NT2/D1 (cell line): ENCODE results near the gene TMPRSS12.

Experiments
- DNase-seq: peaks from one replicate; pipeline ENCODE4 v3.0.0-alpha.2; 2011; ENCODE audit warnings: low read depth, low spot score
- H3K27me3 ChIP-seq: 2 replicates; pipeline ENCODE4 v1.6.0; 2011; ENCODE audit warnings: mild to moderate bottlenecking; ENCODE audit not compliant: insufficient read length, insufficient read depth
- H3K36me3 ChIP-seq: 2 replicates; pipeline ENCODE4 v1.6.1; 2011; ENCODE audit warnings: mild to moderate bottlenecking, low read length, mixed read lengths; ENCODE audit not compliant: insufficient read depth, insufficient read length
- H3K4me1 ChIP-seq: 2 replicates; pipeline ENCODE4 v1.5.1; 2011; ENCODE audit not compliant: insufficient read depth, insufficient read length
- H3K4me3 ChIP-seq: 2 replicates; pipeline ENCODE4 v1.5.1; 2011; ENCODE audit warnings: low read depth; ENCODE audit not compliant: insufficient read length
- H3K9ac ChIP-seq: 2 replicates; pipeline ENCODE4 v1.6.0; 2011; ENCODE audit warnings: low read depth; ENCODE audit not compliant: insufficient read length
- H3K9me3 ChIP-seq: 2 replicates; pipeline ENCODE4 v1.5.1; 2011; ENCODE audit warnings: mild to moderate bottlenecking, low read length; ENCODE audit not compliant: insufficient read depth
- SUZ12 ChIP-seq: IDR thresholded peaks from 2 replicates; pipeline ENCODE4 v1.6.1; 2011; ENCODE audit not compliant: insufficient read length, insufficient read depth; ENCODE audit errors: extremely low read depth
- YY1 ChIP-seq: IDR thresholded peaks from 2 replicates; pipeline ENCODE4 v1.6.1; 2011; ENCODE audit not compliant: insufficient read length, insufficient read depth
- ZNF274 ChIP-seq: IDR thresholded peaks from 2 replicates; pipeline ENCODE4 v1.6.1; 2011; ENCODE audit warnings: mild to moderate bottlenecking, low read depth, low read length

TMPRSS12 gene

GRCh38 chr12:50913224-50913623 lies 70.5 kb downstream of the TMPRSS12 start:
- no peak overlapping the region for H3K4me3 ChIP-seq
- H3K9ac ChIP-seq, result no peak overlapping the region
- DNase-seq, result no peak
- no peaks in the 10 kb centered on the region for H3K4me1 ChIP-seq
- no peaks in the 10 kb centered on the region for H3K27me3 ChIP-seq
- TF ChIP-seq SUZ12 (no peak), YY1 (no peak), ZNF274 (no peak)
- H3K9me3 ChIP-seq, result peaks cover 70% of the 10 kb centered on the region
- no peaks in the 10 kb centered on the region for H3K36me3 ChIP-seq

DNA sequence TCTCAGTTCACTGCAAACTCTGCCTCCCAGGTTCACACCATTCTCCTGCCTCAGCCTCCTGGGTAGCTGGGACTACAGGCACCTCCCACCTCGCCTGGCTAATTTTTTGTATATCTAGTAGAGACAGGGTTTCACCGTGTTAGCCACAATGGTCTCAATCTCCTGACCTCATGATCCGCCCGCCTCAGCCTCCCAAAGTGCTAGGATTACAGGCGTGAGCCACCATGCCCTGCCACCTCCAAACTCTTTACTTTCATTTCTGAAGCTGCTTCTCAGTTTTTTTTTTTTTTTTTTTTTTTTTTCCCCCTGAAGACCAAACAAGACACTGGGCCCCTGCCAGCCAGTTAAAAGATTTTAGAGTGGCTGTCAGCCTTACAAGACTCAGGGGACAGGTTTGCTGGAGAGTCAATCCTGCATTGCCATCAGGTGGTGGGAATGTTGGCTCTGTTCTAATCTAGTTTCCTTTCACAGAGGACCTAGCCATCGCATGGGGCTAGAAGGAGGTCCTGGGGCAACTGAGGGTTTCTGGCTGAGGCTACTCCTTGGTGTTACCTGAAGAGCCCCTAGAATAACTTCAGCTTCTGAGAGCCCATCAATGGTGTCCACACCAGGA lies 72.3 kb downstream of the TMPRSS12 start:
- no peaks in the 10 kb centered on the region for H3K36me3 ChIP-seq

GRCh38 chr12:50916292-50916691 lies 73.6 kb downstream of the TMPRSS12 start:
- no peaks in the 10 kb centered on the region for H3K4me1 ChIP-seq
- H3K9ac ChIP-seq, result no peak overlapping the region
- H3K27me3 ChIP-seq, result no peaks in the 10 kb centered on the region
- DNase-seq, result no peak
- peaks cover 82% of the 10 kb centered on the region for H3K9me3 ChIP-seq
- no peak overlapping the region for H3K4me3 ChIP-seq
- H3K36me3 ChIP-seq, result no peaks in the 10 kb centered on the region
- no peak for TF ChIP-seq YY1
- TF ChIP-seq ZNF274, result no peak
- TF ChIP-seq SUZ12, result no peak

More for the DNA sequence above, 72.3 kb downstream of the TMPRSS12 start:
- no peak for TF ChIP-seq ZNF274
- no peak for TF ChIP-seq YY1
- TF ChIP-seq SUZ12, result no peak
- Histone ChIP-seq H3K9ac (no peak overlapping the region), H3K4me1 (no peaks in the 10 kb centered on the region), H3K27me3 (no peaks in the 10 kb centered on the region), H3K9me3 (peaks cover 85% of the 10 kb centered on the region), H3K4me3 (no peak overlapping the region)
- no peak for DNase-seq

DNA sequence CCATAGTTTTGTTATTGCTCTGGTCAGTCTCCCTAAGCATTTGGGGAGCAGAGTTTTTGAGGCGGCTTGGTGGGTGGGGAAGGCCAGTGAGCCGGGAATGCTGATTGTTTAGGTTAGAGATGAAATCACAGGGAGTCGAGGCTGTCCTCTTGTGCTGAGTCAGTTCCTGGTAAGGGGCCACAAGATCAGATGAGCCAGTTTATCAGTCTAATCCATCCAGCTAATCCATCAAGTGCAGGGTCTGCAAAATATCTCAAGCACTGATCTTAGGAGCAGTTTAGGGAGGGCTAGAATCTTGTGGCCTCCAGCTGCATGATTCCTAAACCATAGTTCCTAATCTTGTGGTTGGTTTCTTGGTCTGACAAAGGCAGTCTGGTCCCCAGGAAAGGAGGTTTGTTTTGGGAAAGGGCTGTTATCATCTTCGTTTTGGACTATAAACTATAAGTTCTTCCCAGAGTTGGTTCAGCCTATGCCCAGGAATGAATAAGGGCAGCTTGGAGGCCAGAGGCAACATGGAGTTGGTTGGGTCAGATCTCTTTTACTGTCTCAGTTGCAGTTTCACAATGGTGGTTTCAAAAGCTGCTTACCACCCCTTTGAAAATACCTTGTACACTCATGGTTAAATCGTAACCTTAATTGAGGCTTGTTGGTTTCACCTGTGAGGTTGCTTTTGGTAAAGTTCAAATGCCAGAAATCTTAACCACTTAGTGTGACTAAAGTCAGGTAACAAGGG lies 76.0 kb downstream of the TMPRSS12 start:
- no peak for DNase-seq
- TF ChIP-seq ZNF274, result no peak
- no peak for TF ChIP-seq YY1
- peaks cover 58% of the 10 kb centered on the region for H3K9me3 ChIP-seq
- H3K27me3 ChIP-seq, result no peaks in the 10 kb centered on the region
- H3K9ac ChIP-seq, result no peak overlapping the region
- no peak overlapping the region for H3K4me3 ChIP-seq
- H3K36me3 ChIP-seq, result no peaks in the 10 kb centered on the region
- H3K4me1 ChIP-seq, result peaks cover 2% of the 10 kb centered on the region

- peaks cover 2% of the 10 kb centered on the region for H3K4me1 ChIP-seq
- H3K9me3 ChIP-seq, result peaks cover 20% of the 10 kb centered on the region; the same call in 1 of the 2 replicates
- H3K27me3 ChIP-seq, result no peaks in the 10 kb centered on the region
- H3K36me3 ChIP-seq, result no peaks in the 10 kb centered on the region
- TF ChIP-seq ZNF274 (no peak), SUZ12 (no peak), YY1 (no peak)
- DNase-seq, result no peak
- no peak overlapping the region for H3K4me3 ChIP-seq
- peak overlapping the region; percentile 13 for H3K9ac ChIP-seq
Observed at GRCh38 chr12:50922820-50923219, 80.1 kb downstream of the TMPRSS12 start.

- no peak overlapping the region for H3K4me3 ChIP-seq
- H3K36me3 ChIP-seq, result no peaks in the 10 kb centered on the region
- H3K27me3 ChIP-seq, result no peaks in the 10 kb centered on the region
- TF ChIP-seq YY1 (no peak), ZNF274 (no peak), SUZ12 (no peak)
- peaks cover 13% of the 10 kb centered on the region; the same call in 1 of the 2 replicates for H3K9me3 ChIP-seq
- H3K9ac ChIP-seq, result peak overlapping the region; percentile 44
- peaks cover 2% of the 10 kb centered on the region for H3K4me1 ChIP-seq
- DNase-seq, result no peak
Observed at GRCh38 chr12:50923361-50924130, 80.8 kb downstream of the TMPRSS12 start.

DNA sequence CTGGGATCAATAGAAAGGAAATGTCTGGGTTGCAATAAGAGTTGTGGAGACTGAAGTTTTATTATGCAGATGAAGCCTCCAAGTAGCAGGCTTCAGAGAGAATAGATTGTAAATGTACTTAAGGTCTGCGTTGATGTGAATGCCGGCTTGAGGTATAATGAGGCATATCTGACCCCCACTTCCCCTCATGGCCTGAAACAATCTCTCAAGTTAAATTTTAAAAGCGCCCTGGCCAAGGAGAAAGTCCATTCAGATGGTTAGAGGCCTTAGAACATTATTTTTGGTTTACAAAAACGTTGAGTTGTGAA lies 81.4 kb downstream of the TMPRSS12 start:
- peaks cover 8% of the 10 kb centered on the region; the same call in 1 of the 2 replicates for H3K9me3 ChIP-seq
- H3K4me3 ChIP-seq, result no peak overlapping the region
- peaks cover 2% of the 10 kb centered on the region for H3K4me1 ChIP-seq
- no peaks in the 10 kb centered on the region for H3K27me3 ChIP-seq
- H3K9ac ChIP-seq, result peak overlapping the region; percentile 44
- H3K36me3 ChIP-seq, result no peaks in the 10 kb centered on the region
- DNase-seq, result no peak
- TF ChIP-seq YY1, result no peak
- no peak for TF ChIP-seq ZNF274
- TF ChIP-seq SUZ12, result no peak
